Spleen (tissue), 7 donors: ENCODE data around the gene DAPK2.

ENCODE experiments used
- CTCF ChIP-seq, 11 experiments: fragments of 200-600 bp in 7 of 11; fragments of 450-650 bp in 4 of 11; sonication (generic) in 4 of 11; IDR thresholded peaks in 8 of 11; conservative IDR thresholded peaks in 3 of 11; 1 replicate in 7 of 11; 2 replicates in 4 of 11; pipeline versions ENCODE4 v1.4.0 to v1.8.0; 2016 to 2021; ENCODE audit warnings: antibody characterized with exemption in 11 of 11, inconsistent platforms in 4 of 11, mild to moderate bottlenecking in 1 of 11
- POLR2A ChIP-seq, 3 donors: fragments of 450-650 bp; IDR thresholded peaks; one replicate each; pipeline ENCODE4 v1.5.1; 2017; ENCODE audit warnings: antibody characterized with exemption in 3 of 3, mild to moderate bottlenecking in 1 of 3
- POLR2AphosphoS5 ChIP-seq, 3 donors: sonication (generic); formaldehyde crosslinking; IDR thresholded peaks; one replicate each; pipeline ENCODE4 v1.5.1; 2017; ENCODE audit warnings: antibody characterized with exemption in 3 of 3
- donor health status: DM: no; HTN: no; CAD: no; lungs with moderate emphysema.
- donor health status: DM: no; HTN: no; CAD: no.
- donor health status: DM: no; HTN: no; CAD: no.

- TF ChIP-seq CTCF (IDR thresholded peaks at IDR 0.05 in 8 of 11, conservative IDR thresholded peaks at IDR 0.05 in 3 of 11) (no peak), POLR2A (IDR thresholded peaks at IDR 0.05) (no peak), POLR2AphosphoS5 (IDR thresholded peaks at IDR 0.05) (no peak)
Observed at GRCh38 chr15:63922261-63922904, 123.9 kb downstream of the DAPK2 start.
